Activated naive CD8-positive, alpha-beta T cell (primary cell): ENCODE results near the gene GLIPR2.
"Not testable (repeated sequence)": the region's sequence is repeated elsewhere in the genome, so short reads cannot be mapped to it uniquely, and the experiment has no call there.

Source experiments
- H3K27ac Mint-ChIP-seq: one replicate; pipeline ENCODE4 v1.8.0; 2021; ENCODE audit warnings: mixed read lengths
- H3K27me3 Mint-ChIP-seq: one replicate; pipeline ENCODE4 v1.8.0; 2021; ENCODE audit warnings: mixed read lengths
- H3K36me3 Mint-ChIP-seq: one replicate; pipeline ENCODE4 v1.8.0; 2021; ENCODE audit warnings: mixed read lengths
- H3K4me1 Mint-ChIP-seq: one replicate; pipeline ENCODE4 v1.8.0; 2021; ENCODE audit warnings: low read depth, mixed read lengths
- H3K4me3 Mint-ChIP-seq: one replicate; pipeline ENCODE4 v1.8.0; 2021; ENCODE audit warnings: mild to moderate bottlenecking, mixed read lengths
- H3K9me3 Mint-ChIP-seq: one replicate; pipeline ENCODE4 v1.8.0; 2021; ENCODE audit warnings: low read depth, mixed read lengths

The GLIPR2 gene

DNA sequence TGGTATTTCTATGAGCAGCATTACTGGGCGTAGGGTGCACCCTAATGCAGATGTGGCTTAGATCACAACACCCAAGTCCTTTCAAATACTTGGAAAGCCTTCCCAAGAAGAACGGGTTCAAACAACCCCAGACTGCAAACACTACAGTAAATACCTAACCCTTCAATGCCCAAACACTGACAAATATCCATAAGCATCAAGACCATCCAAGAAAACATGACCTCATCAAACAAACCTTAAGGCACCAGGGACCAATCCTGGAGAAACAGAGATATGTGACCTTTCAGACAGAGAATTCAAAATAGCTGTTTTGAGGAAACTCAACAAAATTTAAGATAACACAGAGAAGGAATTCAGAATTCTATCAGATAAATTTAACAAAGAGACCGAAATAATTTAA, 38.7 kb downstream of the GLIPR2 start:
- H3K27ac Mint-ChIP-seq, H3K27me3 Mint-ChIP-seq, H3K4me3 Mint-ChIP-seq, H3K36me3 Mint-ChIP-seq, H3K9me3 Mint-ChIP-seq, H3K4me1 Mint-ChIP-seq: not testable (repeated sequence)

DNA sequence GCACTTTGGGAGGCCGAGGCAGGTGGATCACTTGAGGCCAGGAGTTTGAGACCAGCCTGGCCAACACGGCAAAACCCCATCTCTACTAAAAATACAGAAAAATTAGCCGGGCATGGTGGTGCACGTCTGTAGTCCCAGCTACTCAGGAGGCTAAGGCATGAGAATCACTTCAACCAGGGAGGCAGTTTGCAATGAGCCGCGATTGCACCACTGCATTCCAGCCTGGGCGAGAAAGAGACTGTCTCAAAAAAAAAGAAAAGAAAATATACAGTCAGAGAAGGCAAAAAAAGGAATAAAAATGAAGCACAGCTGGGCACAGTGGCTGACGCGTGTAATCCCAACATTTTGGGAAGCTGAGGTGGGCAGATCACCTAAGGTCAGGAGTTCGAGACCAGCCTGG, 40.0 kb downstream of the GLIPR2 start:
- not testable (repeated sequence) for H3K9me3 Mint-ChIP-seq, H3K27ac Mint-ChIP-seq, H3K27me3 Mint-ChIP-seq, H3K36me3 Mint-ChIP-seq, H3K4me3 Mint-ChIP-seq, H3K4me1 Mint-ChIP-seq

DNA sequence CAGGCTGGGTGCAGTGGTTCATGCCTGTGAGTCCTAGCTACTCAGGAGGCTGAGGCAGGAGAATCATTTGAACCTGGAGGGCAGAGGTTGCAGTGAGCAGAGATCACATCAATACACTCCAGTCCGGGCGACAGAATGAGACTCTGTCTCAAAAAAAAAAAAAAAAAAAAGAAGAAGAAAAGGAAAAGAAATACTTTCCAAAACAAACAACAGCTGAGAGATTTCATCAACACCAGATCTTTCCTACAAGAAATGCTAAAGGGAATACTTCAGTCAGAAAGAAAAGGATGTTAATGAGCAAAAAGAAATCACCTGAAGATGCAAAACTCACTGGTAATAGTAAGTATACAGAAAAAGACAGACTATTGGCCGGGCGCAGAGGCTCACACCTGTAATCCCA, 41.0 kb downstream of the GLIPR2 start:
- no peaks in the 10 kb centered on the region for H3K9me3 Mint-ChIP-seq
- no peak overlapping the region for H3K27ac Mint-ChIP-seq
- no peaks in the 10 kb centered on the region for H3K27me3 Mint-ChIP-seq
- H3K4me3 Mint-ChIP-seq: no peak overlapping the region
- no peaks in the 10 kb centered on the region for H3K4me1 Mint-ChIP-seq
- no peaks in the 10 kb centered on the region for H3K36me3 Mint-ChIP-seq

DNA sequence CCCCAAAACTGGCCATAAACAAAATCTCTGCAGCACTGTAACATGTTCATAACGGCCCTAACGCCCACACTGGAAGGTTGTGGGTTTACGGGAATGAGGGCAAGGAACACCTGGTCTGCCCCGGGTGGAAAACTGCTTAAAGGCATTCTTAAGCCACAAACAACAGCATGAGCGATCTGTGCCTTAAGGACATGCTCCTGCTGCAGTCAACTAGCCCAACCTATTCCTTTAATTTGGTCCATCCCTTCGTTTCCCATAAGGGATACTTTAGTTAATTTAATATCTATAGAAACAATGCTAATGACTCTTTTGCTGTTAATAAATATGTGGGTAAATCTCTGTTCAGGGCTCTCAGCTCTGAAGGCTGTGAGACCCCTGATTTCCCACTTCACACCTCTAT, 43.7 kb downstream of the GLIPR2 start:
- H3K9me3 Mint-ChIP-seq, H3K27me3 Mint-ChIP-seq, H3K36me3 Mint-ChIP-seq, H3K27ac Mint-ChIP-seq, H3K4me3 Mint-ChIP-seq, H3K4me1 Mint-ChIP-seq: not testable (repeated sequence)

DNA sequence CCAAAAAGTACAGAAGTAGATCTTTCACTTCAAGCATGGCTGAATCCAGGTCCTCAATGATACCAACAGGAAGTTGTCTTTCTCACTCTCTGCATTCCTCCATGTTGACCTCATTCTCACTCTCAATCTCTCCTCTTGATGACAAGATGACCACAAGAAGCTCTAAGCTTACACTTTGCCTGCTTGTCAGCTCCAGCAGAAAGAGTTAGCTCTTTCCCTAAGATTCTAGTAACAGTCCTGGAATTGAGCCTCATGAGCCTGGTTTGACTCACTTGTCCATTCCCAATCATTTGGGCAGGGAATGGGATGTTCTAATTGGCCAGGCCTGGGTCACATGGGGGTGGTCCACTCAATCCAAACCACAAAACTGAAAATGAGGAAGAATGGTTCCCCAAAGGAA, 50.9 kb downstream of the GLIPR2 start:
- no peaks in the 10 kb centered on the region for H3K9me3 Mint-ChIP-seq
- no peak overlapping the region for H3K4me3 Mint-ChIP-seq
- no peaks in the 10 kb centered on the region for H3K36me3 Mint-ChIP-seq
- no peak overlapping the region for H3K27ac Mint-ChIP-seq
- H3K27me3 Mint-ChIP-seq: no peaks in the 10 kb centered on the region
- peaks cover 12% of the 10 kb centered on the region for H3K4me1 Mint-ChIP-seq

DNA sequence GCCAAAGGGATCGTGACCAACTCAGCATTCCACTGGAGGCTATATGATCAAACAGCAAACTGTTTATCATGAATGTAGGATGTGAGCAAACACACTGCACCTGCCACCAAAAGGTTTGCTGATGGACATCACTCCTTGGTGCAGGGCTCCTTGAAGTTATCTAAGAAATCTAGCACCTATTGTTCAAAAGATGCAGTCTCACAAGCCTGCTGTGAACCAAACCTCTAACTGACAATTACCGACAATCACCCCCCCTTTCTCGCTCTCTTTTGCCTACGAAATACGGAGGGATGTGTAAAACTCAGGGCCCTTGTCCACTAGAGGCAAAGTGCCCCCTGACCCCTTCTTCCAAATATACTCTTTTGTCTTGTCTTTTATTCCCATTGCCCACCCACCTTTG, 51.7 kb downstream of the GLIPR2 start:
- peaks cover 20% of the 10 kb centered on the region for H3K4me1 Mint-ChIP-seq
- no peaks in the 10 kb centered on the region for H3K27me3 Mint-ChIP-seq
- H3K27ac Mint-ChIP-seq: no peak overlapping the region
- no peak overlapping the region for H3K4me3 Mint-ChIP-seq
- no peaks in the 10 kb centered on the region for H3K9me3 Mint-ChIP-seq
- H3K36me3 Mint-ChIP-seq: peaks cover 4% of the 10 kb centered on the region

DNA sequence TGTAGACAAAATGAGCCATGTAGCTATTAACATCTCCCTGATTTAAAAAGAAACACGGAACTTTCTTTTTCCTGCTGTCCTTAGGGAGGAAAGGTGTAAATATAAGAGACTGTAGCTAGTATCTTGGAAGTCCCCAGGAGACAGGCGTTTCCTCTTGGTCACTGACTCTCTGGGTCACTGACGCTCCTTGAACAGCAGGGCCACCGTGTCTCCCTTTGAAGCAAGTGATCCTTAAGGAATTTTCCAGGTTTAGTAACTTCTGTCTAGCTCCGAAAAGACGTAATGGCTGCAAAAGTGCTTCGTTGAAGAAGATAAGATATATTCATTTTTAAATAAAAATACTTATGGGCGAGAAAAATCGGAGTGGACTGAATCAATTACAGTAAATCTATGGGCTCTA, 53.4 kb downstream of the GLIPR2 start:
- Mint-ChIP-seq H3K4me3 (peak overlapping the region; percentile 99), H3K9me3 (no peaks in the 10 kb centered on the region), H3K36me3 (peaks cover 7% of the 10 kb centered on the region), H3K4me1 (peaks cover 37% of the 10 kb centered on the region), H3K27me3 (no peaks in the 10 kb centered on the region), H3K27ac (no peak overlapping the region)

DNA sequence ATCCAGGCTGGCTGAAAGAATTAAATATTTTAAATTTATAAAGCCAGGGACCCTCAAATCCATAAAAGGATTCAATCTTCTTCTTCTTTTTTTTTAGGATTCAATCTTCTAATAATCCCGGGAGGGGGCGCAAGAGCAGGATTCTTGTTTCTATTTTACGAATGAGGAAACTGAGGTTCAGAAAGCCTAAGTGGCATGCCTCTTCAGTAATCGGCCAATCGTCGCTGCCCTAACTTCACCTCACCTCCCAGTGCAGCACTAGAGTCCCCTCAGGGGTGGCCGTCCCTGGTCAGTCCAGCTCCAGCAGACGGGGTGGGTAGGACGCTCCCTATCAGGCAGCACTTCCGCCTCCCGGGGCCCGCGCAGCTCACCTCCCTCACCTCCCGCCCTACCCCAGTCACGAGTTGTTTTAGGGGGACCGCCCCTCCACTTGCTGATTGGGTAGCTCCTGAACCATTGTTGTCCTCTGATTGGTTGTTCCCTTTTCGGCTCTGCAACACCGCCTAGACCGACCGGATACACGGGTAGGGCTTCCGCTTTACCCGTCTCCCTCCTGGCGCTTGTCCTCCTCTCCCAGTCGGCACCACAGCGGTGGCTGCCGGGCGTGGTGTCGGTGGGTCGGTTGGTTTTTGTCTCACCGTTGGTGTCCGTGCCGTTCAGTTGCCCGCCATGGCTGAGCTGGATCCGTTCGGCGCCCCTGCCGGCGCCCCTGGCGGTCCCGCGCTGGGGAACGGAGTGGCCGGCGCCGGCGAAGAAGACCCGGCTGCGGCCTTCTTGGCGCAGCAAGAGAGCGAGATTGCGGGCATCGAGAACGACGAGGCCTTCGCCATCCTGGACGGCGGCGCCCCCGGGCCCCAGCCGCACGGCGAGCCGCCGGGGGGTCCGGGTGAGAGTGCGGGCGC, 54.1 kb downstream of the GLIPR2 start, which contains the start of gene CLTA:
TSS of gene CLTA (plus strand) at position 534 of the 902 bp plus-strand sequence. CDS start at position 670, 136 bp downstream.
- peaks cover 7% of the 10 kb centered on the region for H3K36me3 Mint-ChIP-seq
- peaks cover 41% of the 10 kb centered on the region for H3K4me1 Mint-ChIP-seq
- H3K27ac Mint-ChIP-seq: peak within 1 kb of the TSS; percentile 91
- no peaks in the 10 kb centered on the region for H3K27me3 Mint-ChIP-seq
- peak within 1 kb of the TSS; percentile 99 for H3K4me3 Mint-ChIP-seq
- no peaks in the 10 kb centered on the region for H3K9me3 Mint-ChIP-seq

DNA sequence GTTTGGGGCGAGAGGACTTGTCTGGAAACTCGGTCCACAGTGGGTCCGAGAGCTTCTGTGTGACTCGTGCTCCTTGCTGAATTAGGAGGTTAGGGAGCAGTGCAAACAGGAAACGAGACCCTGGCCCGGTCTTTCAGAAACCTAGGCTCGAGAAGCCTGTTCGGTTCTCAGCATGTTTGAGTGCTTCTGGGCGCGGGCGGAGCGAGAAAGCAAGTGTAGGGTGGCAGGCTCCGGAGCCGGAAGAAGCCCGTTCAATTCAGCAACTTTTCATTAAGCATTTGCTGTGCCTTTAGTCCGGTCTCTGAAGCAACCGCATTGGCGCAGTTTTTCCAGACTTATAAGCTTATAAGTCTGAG, 54.7 kb downstream of the GLIPR2 start:
- peak overlapping the region; percentile 99 for H3K4me3 Mint-ChIP-seq
- no peaks in the 10 kb centered on the region for H3K27me3 Mint-ChIP-seq
- H3K4me1 Mint-ChIP-seq: peaks cover 41% of the 10 kb centered on the region
- H3K27ac Mint-ChIP-seq: peak overlapping the region; percentile 91
- H3K36me3 Mint-ChIP-seq: peaks cover 7% of the 10 kb centered on the region
- H3K9me3 Mint-ChIP-seq: no peaks in the 10 kb centered on the region

DNA sequence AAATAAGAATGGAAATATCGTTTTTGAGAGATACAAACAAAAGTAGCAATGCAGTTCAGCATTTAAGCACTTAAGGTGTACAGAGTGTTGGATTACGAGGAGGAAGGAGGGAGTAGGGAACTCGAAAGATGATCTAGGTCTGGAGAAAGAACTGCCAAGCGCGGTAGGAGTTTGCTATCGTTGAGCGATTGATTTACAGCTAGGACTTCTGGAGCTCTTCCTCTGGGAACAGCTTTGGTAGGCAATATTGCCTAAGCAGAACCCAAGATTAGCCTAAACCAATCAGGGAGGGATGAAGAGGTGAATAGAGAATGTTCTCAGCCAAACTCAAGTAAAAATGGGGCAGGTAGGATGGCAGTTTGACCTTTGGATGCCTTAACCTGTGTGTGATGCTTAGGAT, 55.2 kb downstream of the GLIPR2 start:
- Mint-ChIP-seq H3K9me3 (no peaks in the 10 kb centered on the region), H3K27me3 (no peaks in the 10 kb centered on the region), H3K4me3 (peak overlapping the region; percentile 99), H3K36me3 (peaks cover 7% of the 10 kb centered on the region), H3K27ac (peak overlapping the region; percentile 91), H3K4me1 (peaks cover 44% of the 10 kb centered on the region)

DNA sequence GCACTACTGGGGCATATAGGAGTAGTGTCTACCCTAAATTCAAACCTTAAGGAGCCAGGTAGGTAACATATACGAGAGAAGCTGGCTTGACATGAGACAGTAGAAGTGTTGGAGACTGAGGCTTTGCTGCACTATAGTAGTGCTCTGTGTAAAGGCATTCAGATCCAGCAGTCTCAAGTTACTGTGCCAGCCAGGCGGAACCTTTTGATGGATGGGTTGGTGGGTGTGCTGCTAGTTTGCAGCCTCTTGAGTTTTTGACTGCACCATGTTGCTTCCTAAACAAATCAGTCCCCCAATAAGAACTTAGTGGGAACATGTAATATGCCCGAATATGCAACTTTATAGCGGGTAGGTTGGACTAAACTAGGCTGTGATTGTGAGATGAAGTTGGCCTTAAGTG, 55.7 kb downstream of the GLIPR2 start:
- Mint-ChIP-seq H3K4me3 (peak overlapping the region; percentile 99), H3K27me3 (no peaks in the 10 kb centered on the region), H3K9me3 (no peaks in the 10 kb centered on the region), H3K4me1 (peaks cover 46% of the 10 kb centered on the region), H3K36me3 (peaks cover 7% of the 10 kb centered on the region), H3K27ac (peak overlapping the region; percentile 91)

DNA sequence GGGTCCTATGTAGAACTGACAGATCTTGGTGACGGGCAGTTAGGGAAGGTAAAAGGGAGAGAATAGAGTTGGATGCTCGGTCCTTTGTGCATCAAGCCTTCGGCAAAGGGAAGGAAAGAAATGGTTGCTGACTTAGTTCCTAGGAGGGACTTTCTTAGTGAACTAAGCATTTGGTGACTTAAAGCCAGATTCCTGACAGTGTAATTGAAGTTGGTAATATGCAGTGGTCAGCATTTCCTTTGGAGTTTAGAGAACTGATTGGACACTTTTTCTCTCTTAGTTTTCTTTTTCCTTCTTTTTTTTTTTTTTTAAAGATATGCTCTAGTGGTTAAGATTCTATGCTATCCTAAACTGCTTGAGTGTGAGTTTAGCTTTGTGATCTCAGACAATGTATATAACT, 56.5 kb downstream of the GLIPR2 start:
- H3K9me3 Mint-ChIP-seq: no peaks in the 10 kb centered on the region
- peaks cover 50% of the 10 kb centered on the region for H3K4me1 Mint-ChIP-seq
- no peak overlapping the region for H3K27ac Mint-ChIP-seq
- no peaks in the 10 kb centered on the region for H3K27me3 Mint-ChIP-seq
- peak overlapping the region; percentile 99 for H3K4me3 Mint-ChIP-seq
- peaks cover 10% of the 10 kb centered on the region for H3K36me3 Mint-ChIP-seq

DNA sequence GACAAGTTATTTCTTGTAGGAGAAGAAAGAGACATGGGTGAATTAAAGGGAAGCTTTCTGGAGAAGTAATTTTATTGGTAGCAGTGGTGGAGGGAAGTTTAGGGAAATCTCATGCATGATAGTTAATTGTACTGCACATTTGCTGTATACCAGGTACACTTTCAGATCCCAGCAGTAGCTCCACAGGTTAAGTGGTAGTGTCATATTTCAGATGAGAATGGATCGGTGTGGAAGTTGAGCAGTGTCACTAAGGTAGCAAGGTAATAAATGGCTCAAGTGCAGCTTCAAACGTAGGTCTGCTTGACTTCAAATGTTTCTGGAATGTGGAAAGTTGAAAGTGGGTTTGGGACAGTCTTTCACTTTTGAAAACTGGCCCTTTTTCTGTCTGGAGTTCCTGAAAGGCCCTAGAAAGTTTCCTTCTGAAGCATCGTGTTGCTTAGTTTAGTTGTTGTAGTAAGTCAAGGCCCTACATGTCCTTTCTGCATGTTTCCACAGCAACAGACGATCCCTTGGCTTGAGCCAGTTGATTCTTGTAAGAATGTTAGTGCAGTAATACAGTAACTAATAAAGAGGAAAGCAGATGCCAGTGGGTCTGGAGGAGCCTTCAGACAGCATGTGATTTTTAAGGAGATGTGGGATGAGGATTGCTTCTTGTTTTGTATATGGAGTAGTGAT, 57.9 kb downstream of the GLIPR2 start:
- Mint-ChIP-seq H3K4me3 (peak overlapping the region; percentile 99), H3K27ac (peak overlapping the region; percentile 13), H3K4me1 (peaks cover 50% of the 10 kb centered on the region), H3K36me3 (peaks cover 10% of the 10 kb centered on the region), H3K27me3 (no peaks in the 10 kb centered on the region), H3K9me3 (no peaks in the 10 kb centered on the region)

DNA sequence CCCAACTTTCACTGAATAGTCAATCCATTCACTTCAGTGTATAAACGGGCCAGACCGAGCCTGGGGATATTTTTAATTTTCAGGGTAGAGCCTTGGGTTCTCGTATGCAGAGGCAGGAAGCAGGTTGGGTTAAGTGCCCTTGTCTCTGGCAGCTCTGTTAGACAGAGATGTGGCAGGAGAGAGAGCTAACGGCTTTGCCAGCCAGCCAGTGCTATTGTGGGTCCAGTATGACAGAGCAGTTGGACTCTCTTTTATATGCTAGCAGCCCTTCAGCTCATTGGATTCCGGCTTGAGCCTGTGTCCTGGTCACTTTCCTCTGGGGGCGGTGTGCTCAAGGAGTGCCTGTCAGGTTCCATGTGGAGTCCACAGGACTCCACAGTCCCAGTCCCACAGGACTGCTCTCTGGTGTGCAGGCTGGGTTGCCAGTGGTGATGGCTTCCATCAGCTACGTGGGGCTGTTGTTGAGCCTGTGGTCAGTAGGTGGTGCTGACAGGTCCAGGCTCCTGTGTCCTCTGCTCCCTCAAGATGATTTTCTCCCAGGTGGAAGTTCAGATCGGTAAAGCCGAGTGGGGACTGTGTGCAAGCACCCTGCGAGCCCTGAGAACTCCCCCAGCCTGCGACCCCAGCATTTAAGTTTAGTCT, 68.5 kb downstream of the GLIPR2 start:
- Mint-ChIP-seq H3K4me3 (no peak overlapping the region), H3K9me3 (no peaks in the 10 kb centered on the region), H3K27ac (peak overlapping the region; percentile 34), H3K36me3 (peaks cover 3% of the 10 kb centered on the region), H3K27me3 (no peaks in the 10 kb centered on the region), H3K4me1 (peaks cover 38% of the 10 kb centered on the region)

DNA sequence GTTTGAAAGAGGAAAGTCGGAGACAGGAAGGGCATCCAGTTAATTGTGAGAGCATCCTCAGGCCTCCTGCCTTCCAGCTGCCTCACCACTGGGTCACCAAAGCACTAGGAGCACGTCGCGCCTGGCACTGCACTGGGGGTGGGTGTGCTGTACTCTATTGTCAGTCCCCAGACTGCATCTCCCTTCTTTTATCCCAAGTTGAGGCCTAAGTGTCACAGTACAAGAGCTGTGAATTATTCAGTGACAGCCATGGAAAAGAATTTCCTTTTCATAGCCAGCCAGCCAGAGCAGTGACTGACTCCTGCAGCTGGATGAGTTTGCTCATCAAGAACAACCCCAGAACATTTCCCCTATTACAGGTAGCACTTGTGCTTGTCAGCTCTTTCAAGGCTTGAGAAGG, 70.5 kb downstream of the GLIPR2 start:
- Mint-ChIP-seq H3K27me3 (no peaks in the 10 kb centered on the region), H3K4me3 (no peak overlapping the region), H3K27ac (peak overlapping the region; percentile 52), H3K4me1 (peaks cover 46% of the 10 kb centered on the region), H3K9me3 (no peaks in the 10 kb centered on the region), H3K36me3 (peaks cover 3% of the 10 kb centered on the region)
